Left ventricle myocardium superior (tissue), 1 donor: Measurements from ENCODE around the gene DCANP1. TPM values are rescaled to one million over a fixed set of nuclear protein-coding genes. Genes with fewer than 3 reads are reported as not detected.

ENCODE experiments used
- ATAC-seq: fragments of 200-7000 bp; cut with Tn5 transposase; one replicate; pipeline ENCODE4 v1.9.1; 2020; ENCODE audit warnings: mild to moderate bottlenecking, moderate library complexity
- DNase-seq: peaks from one replicate; pipeline ENCODE4 v3.0.0-alpha.2; 2020
- intact Hi-C: fragments of 100-400 bp; cut with micrococcal nuclease; formaldehyde crosslinking; loops from one replicate; pipeline ENCODE4 v1.11.0; 2022
- total RNA-seq: library from RNA; stranded (reverse); fragmentation: NEBNext Ultra II Directional; extraction: Animal tissue kit (Norgen Biotek cat#: 25700); gene quantifications from one replicate; pipeline ENCODE4 v1.2.1, GENCODE V29; 2021
- donor health status: DM: no; HTN: yes; CAD: no; lungs with severe emphysema.

DCANP1 gene
- total RNA-seq, 1 donor from 2014 or later: not detected

- intact Hi-C loops: no loop called here
- no peak for DNase-seq
- ATAC-seq: no peak
Observed at GRCh38 chr5:135397084-135397483, 50.1 kb downstream of the DCANP1 start.

GRCh38 chr5:135396459-135397055, 50.6 kb downstream of the DCANP1 start:
- ATAC-seq (no peak), DNase-seq (no peak)
- intact Hi-C loops: no loop called here

- no peak for DNase-seq
- peak; percentile 33 for ATAC-seq
- intact Hi-C loops: no loop called here
Observed at GRCh38 chr5:135395866-135396265, 51.3 kb downstream of the DCANP1 start.

- intact Hi-C loops: no loop called here
- no peak for DNase-seq
- no peak for ATAC-seq
Observed at GRCh38 chr5:135395451-135395850, 51.7 kb downstream of the DCANP1 start.

Other genes with a start within 250 kb of the DCANP1 start
- 119 TPM for gene MACROH2A1, start 48.1 kb downstream of the DCANP1 start, total RNA-seq
- gene TIFAB, start 5.0 kb upstream of the DCANP1 start, total RNA-seq: not detected
- gene NEUROG1, start 88.6 kb upstream of the DCANP1 start, total RNA-seq: not detected
- gene CXCL14, start 131.6 kb upstream of the DCANP1 start, total RNA-seq: 1.3 TPM